ENCODE data around the gene KDR. TPM values are rescaled to one million over a fixed set of nuclear protein-coding genes. Genes with fewer than 3 reads are reported as not detected.

The KDR gene
- total and polyA plus RNA-seq, 10 of the 15 experiments (the other 5 are each of a cell fraction or from before 2014, with no cell fraction given): 0.04 to 0.13 TPM; not detected in 8

DNA sequence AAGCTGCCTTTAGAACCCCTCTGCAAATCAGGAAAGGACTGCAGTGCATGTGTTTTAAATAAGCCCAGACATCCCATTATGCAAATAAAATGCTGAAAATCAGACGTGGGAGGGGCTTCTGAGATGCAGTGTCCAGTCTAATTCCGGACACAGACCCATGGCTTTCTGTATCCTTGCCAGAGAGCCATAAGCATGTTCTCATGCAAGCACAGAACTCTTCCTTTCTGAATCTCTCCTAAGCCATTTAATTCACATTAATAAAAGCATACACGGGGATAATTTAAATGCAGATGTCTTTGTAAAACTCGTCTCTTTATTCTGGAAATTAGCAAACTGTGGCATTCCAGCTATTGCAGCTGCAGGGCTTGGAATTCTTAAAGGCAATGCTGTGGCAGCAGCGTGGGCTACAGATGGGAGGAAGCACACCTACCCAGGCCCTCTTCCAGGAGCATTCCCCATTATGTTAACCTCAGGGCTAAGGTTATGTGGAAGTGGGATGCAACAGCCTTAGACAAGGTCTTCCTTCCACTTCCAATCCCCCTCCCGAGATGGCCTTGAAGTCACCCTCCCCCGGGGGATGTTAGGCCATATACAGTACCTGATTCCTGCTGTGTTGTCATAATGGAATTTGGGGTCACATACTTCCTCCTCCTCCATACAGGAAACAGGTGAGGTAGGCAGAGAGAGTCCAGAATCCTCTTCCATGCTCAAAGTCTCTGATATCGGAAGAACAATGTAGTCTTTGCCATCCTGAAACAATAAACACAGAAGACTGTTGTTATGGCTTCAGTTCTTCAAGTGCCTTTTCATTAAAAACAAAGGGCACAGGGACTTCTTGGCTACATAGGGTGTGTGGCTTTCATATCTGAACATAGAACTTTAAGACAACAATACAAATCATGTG is 38.1 kb downstream of the KDR start:
- Histone ChIP-seq H2AFZ (ENCODE audit: control insufficient read depth, low read depth, low read length) (no peak overlapping the region), H3K27ac (ENCODE audit: control insufficient read depth, insufficient read depth) (no peak overlapping the region), H3K9ac (ENCODE audit: control insufficient read depth, insufficient read depth, low read length) (no peak overlapping the region), H4K20me1 (ENCODE audit: control insufficient read depth, insufficient read depth) (no peaks in the 10 kb centered on the region), H3K27me3 (replicated peaks in 1 of 2; ENCODE audit: control insufficient read depth in 2 of 2, insufficient read depth in 2 of 2, low read length in 1 of 2) (no peaks in the 10 kb centered on the region), H3K36me3 (ENCODE audit: control insufficient read depth in 2 of 2, insufficient read depth in 2 of 2, low read length in 1 of 2) (no peaks in the 10 kb centered on the region), H3K9me3 (replicated peaks; ENCODE audit: control insufficient read depth, insufficient read depth, low read length) (no peaks in the 10 kb centered on the region), H3K79me2 (ENCODE audit: control insufficient read depth, insufficient read depth, low read length) (no peaks in the 10 kb centered on the region), H3K4me1 (ENCODE audit: control insufficient read depth, insufficient read depth, low read length) (no peaks in the 10 kb centered on the region), H3K4me3 (no peak overlapping the region), H3K4me2 (ENCODE audit: control insufficient read depth, insufficient read depth) (no peak overlapping the region)
- FAIRE-seq: no peak
- BruUV-seq (replicated peaks): no TSS peak
- CTCF ChIA-PET: no interaction called here
- TF ChIP-seq MYC (IDR thresholded peaks at IDR 0.05; ENCODE audit: insufficient read depth, insufficient read length, insufficient replicate concordance, low read length, severe bottlenecking): no peak
- TF ChIP-seq JUND (IDR thresholded peaks at IDR 0.05; ENCODE audit: low read depth, low read length): no peak
- no peak for TF ChIP-seq EED (IDR thresholded peaks at IDR 0.05; ENCODE audit: low read depth)
- TF ChIP-seq, protein P1, sequence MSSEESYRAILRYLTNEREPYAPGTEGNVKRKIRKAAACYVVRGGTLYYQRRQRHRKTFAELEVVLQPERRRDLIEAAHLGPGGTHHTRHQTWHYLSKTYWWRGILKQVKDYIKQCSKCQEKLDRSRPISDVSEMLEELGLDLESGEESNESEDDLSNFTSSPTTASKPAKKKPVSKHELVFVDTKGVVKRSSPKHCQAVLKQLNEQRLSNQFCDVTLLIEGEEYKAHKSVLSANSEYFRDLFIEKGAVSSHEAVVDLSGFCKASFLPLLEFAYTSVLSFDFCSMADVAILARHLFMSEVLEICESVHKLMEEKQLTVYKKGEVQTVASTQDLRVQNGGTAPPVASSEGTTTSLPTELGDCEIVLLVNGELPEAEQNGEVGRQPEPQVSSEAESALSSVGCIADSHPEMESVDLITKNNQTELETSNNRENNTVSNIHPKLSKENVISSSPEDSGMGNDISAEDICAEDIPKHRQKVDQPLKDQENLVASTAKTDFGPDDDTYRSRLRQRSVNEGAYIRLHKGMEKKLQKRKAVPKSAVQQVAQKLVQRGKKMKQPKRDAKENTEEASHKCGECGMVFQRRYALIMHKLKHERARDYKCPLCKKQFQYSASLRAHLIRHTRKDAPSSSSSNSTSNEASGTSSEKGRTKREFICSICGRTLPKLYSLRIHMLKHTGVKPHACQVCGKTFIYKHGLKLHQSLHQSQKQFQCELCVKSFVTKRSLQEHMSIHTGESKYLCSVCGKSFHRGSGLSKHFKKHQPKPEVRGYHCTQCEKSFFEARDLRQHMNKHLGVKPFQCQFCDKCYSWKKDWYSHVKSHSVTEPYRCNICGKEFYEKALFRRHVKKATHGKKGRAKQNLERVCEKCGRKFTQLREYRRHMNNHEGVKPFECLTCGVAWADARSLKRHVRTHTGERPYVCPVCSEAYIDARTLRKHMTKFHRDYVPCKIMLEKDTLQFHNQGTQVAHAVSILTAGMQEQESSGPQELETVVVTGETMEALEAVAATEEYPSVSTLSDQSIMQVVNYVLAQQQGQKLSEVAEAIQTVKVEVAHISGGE (CRISPR knock-in tag; IDR thresholded peaks at IDR 0.05): no peak
- no peak for TF ChIP-seq MXI1 (IDR thresholded peaks at IDR 0.05; ENCODE audit: low read depth, low read length)
- TF ChIP-seq KAT2A (conservative IDR thresholded peaks at IDR 0.05; ENCODE audit: control insufficient read depth, low read depth, low read length): no peak
- no peak for TF ChIP-seq CBFB (IDR thresholded peaks at IDR 0.05; ENCODE audit: low read depth)
- TF ChIP-seq, protein P2, sequence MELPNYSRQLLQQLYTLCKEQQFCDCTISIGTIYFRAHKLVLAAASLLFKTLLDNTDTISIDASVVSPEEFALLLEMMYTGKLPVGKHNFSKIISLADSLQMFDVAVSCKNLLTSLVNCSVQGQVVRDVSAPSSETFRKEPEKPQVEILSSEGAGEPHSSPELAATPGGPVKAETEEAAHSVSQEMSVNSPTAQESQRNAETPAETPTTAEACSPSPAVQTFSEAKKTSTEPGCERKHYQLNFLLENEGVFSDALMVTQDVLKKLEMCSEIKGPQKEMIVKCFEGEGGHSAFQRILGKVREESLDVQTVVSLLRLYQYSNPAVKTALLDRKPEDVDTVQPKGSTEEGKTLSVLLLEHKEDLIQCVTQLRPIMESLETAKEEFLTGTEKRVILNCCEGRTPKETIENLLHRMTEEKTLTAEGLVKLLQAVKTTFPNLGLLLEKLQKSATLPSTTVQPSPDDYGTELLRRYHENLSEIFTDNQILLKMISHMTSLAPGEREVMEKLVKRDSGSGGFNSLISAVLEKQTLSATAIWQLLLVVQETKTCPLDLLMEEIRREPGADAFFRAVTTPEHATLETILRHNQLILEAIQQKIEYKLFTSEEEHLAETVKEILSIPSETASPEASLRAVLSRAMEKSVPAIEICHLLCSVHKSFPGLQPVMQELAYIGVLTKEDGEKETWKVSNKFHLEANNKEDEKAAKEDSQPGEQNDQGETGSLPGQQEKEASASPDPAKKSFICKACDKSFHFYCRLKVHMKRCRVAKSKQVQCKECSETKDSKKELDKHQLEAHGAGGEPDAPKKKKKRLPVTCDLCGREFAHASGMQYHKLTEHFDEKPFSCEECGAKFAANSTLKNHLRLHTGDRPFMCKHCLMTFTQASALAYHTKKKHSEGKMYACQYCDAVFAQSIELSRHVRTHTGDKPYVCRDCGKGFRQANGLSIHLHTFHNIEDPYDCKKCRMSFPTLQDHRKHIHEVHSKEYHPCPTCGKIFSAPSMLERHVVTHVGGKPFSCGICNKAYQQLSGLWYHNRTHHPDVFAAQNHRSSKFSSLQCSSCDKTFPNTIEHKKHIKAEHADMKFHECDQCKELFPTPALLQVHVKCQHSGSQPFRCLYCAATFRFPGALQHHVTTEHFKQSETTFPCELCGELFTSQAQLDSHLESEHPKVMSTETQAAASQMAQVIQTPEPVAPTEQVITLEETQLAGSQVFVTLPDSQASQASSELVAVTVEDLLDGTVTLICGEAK (IDR thresholded peaks at IDR 0.05; ENCODE audit: borderline replicate concordance): no peak
- TF ChIP-seq, protein P3, sequence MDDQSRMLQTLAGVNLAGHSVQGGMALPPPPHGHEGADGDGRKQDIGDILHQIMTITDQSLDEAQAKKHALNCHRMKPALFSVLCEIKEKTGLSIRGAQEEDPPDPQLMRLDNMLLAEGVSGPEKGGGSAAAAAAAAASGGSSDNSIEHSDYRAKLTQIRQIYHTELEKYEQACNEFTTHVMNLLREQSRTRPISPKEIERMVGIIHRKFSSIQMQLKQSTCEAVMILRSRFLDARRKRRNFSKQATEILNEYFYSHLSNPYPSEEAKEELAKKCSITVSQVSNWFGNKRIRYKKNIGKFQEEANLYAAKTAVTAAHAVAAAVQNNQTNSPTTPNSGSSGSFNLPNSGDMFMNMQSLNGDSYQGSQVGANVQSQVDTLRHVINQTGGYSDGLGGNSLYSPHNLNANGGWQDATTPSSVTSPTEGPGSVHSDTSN (IDR thresholded peaks at IDR 0.05; ENCODE audit: insufficient replicate concordance, low read depth, low read length): no peak
- no peak for TF ChIP-seq PML (IDR thresholded peaks at IDR 0.05; ENCODE audit: low read length)
- TF ChIP-seq CHD2 (IDR thresholded peaks at IDR 0.05; ENCODE audit: borderline replicate concordance, low read depth, low read length): no peak
- intact Hi-C loops (cut with micrococcal nuclease; ENCODE audit: unreplicated experiment): no loop called here
- WGBS (ENCODE audit: insufficient coverage, insufficient replicate concordance, low lambda C conversion rate, missing lambda C conversion rate): 10% methylated on average over 8 of the region's 8 CpGs
- DNase-seq (ENCODE audit: low read depth, low spot score): no peak
- SMC1A ChIA-PET (ENCODE audit: uncharacterized antibody, unreplicated experiment): no interaction called here
- POLR2A ChIA-PET: no interaction called here
- RAD21 ChIA-PET (ENCODE audit: unreplicated experiment): no interaction called here
- in situ Hi-C loops (cut with MboI): no loop called here
- ATAC-seq: no peak
